Lung (tissue), 12 donors: ENCODE data around the gene BTD. TPM values are rescaled to one million over a fixed set of nuclear protein-coding genes. Genes with fewer than 3 reads are reported as not detected.
"Not testable (repeated sequence)": the region's sequence is repeated elsewhere in the genome, so short reads cannot be mapped to it uniquely, and the experiment has no call there.

Experiments
- ATAC-seq: fragments of 200-7000 bp; cut with Tn5 transposase; one replicate; pipeline ENCODE4 v1.9.1; 2020; ENCODE audit warnings: moderate number of reproducible peaks; ENCODE audit not compliant: insufficient read depth, low FRiP score
- DNase-seq, 3 donors: peaks; one replicate each; pipeline ENCODE4 v3.0.0-alpha.2; 2013 to 2017
- H3K27ac ChIP-seq, 2 donors: one replicate each; pipeline ENCODE4 v1.5.1; 2013; ENCODE audit warnings: mild to moderate bottlenecking in 2 of 2, moderate library complexity in 2 of 2, control low read depth in 1 of 2, inconsistent platforms in 1 of 2, low read depth in 1 of 2, low read length in 1 of 2
- H3K27me3 ChIP-seq, 3 donors: one replicate each; pipeline ENCODE4 v1.5.1; 2013; ENCODE audit warnings: low read length in 2 of 3; ENCODE audit not compliant: control insufficient read depth in 3 of 3, insufficient read depth in 3 of 3
- H3K36me3 ChIP-seq, 4 donors: one replicate each; pipeline ENCODE4 v1.5.1; 2013; ENCODE audit warnings: low read length in 4 of 4, mild to moderate bottlenecking in 1 of 4, moderate library complexity in 1 of 4; ENCODE audit not compliant: control insufficient read depth in 4 of 4, insufficient read depth in 4 of 4
- H3K4me1 ChIP-seq, 5 donors: one replicate each; pipeline ENCODE4 v1.5.1; 2013; ENCODE audit warnings: low read length in 5 of 5, mild to moderate bottlenecking in 2 of 5, moderate library complexity in 1 of 5; ENCODE audit not compliant: control insufficient read depth in 5 of 5, insufficient read depth in 5 of 5
- H3K4me3 ChIP-seq: one replicate; pipeline ENCODE4 v1.5.1; 2013; ENCODE audit warnings: mild to moderate bottlenecking, control low read depth, moderate library complexity
- H3K9ac ChIP-seq, 2 donors: one replicate each; pipeline ENCODE4 v1.5.1; 2013; ENCODE audit warnings: low read length in 2 of 2, control low read depth in 1 of 2; ENCODE audit not compliant: insufficient read depth in 1 of 2
- H3K9me3 ChIP-seq, 4 donors: one replicate each; pipeline ENCODE4 v1.5.1; 2013; ENCODE audit warnings: low read length in 3 of 4, mild to moderate bottlenecking in 1 of 4, moderate library complexity in 1 of 4; ENCODE audit not compliant: control insufficient read depth in 4 of 4, insufficient read depth in 3 of 4
- CTCF ChIP-seq: IDR thresholded peaks from 2 replicates; pipeline ENCODE4 v1.5.1; 2012; ENCODE audit warnings: mild to moderate bottlenecking; ENCODE audit errors: control extremely low read depth, extremely low read depth
- WGBS, 2 donors: extraction: QIAGEN DNeasy Blood & Tissue Kit; methylation state at CpG; one replicate each; pipeline ENCODE4 v1.1.7; 2013; 5-methylcytosine and 5-hydroxymethylcytosine counted together
- polyA plus RNA-seq, 2 donors: library from polyadenylated mRNA; stranded (reverse); fragments of 200-250 nt; gene quantifications; one replicate each; pipeline ENCODE4 v1.2.1, GENCODE V29; 2013
- total RNA-seq, 2 donors: library from RNA; depleted of rRNA in 1 of 2; stranded (reverse); fragments of >200 nt in 1 of 2; gene quantifications; one replicate each; pipeline ENCODE4 v1.2.1, GENCODE V29; 2014 to 2021
- donor health status: control.
- donor health status: control.
- donor health status: Bipolar disorder and iron deficiency.
- donor health status: healthy.
- donor health status: DM: yes; HTN: yes; CAD: no.

BTD gene
- total and polyA plus RNA-seq, 4 donors: 14.9 to 35.5 (median 18.7) TPM

- ATAC-seq (peak; percentile 1), DNase-seq (no peak)
- no peaks in the 10 kb centered on the region for H3K9me3 ChIP-seq
- peak overlapping the region; percentile 60 to 90 for H3K27ac ChIP-seq
- peaks cover 0 to 16% (median 5%) of the 10 kb centered on the region in 5 donors for H3K4me1 ChIP-seq
- H3K27me3 ChIP-seq: no peaks in the 10 kb centered on the region
- no peak for TF ChIP-seq CTCF
- H3K4me3 ChIP-seq: peak overlapping the region; percentile 54
- H3K36me3 ChIP-seq: peaks cover 3 to 17% (median 11%) of the 10 kb centered on the region in 4 donors
- WGBS, 2 donors: 1 to 3% methylated on average over 9 of the region's 9 CpGs
- peak overlapping the region; percentile 91 to 95 for H3K9ac ChIP-seq
These were observed 596 bp downstream of the BTD start for GRCh38 chr3:15602146-15602536.

GRCh38 chr3:15602816-15603215 is 1.3 kb downstream of the BTD start:
- ATAC-seq, H3K27me3 ChIP-seq, H3K9me3 ChIP-seq, DNase-seq, H3K4me3 ChIP-seq, H3K27ac ChIP-seq: not testable (repeated sequence)
- Histone ChIP-seq H3K36me3 (peaks cover 3 to 17% (median 11%) of the 10 kb centered on the region in 4 donors), H3K4me1 (peaks cover 0 to 16% (median 5%) of the 10 kb centered on the region in 5 donors), H3K9ac (peak overlapping the region in 1 of 2 donors; percentile 95)
- 92 to 97% methylated on average over 3 of the region's 3 CpGs for WGBS, 2 donors

GRCh38 chr3:15604584-15604983 is 3.0 kb downstream of the BTD start:
- ATAC-seq, H3K27me3 ChIP-seq, H3K27ac ChIP-seq, H3K4me3 ChIP-seq, H3K36me3 ChIP-seq, DNase-seq, H3K9me3 ChIP-seq, H3K9ac ChIP-seq: not testable (repeated sequence)
- WGBS, 2 donors: 97% methylated on average over 1 of the region's 1 CpG
- peaks cover 0 to 16% (median 5%) of the 10 kb centered on the region in 5 donors for H3K4me1 ChIP-seq

- DNase-seq (no peak), ATAC-seq (no peak)
- no peak overlapping the region for H3K27ac ChIP-seq
- H3K4me3 ChIP-seq: no peak overlapping the region
- WGBS, 2 donors: 85 to 93% methylated on average over 2 of the region's 2 CpGs
- peaks cover 0 to 7% (median 0%) of the 10 kb centered on the region in 5 donors for H3K4me1 ChIP-seq
- no peak for TF ChIP-seq CTCF
- H3K27me3 ChIP-seq: no peaks in the 10 kb centered on the region
- H3K9me3 ChIP-seq: no peaks in the 10 kb centered on the region
- H3K36me3 ChIP-seq: no peaks in the 10 kb centered on the region
- H3K9ac ChIP-seq: no peak overlapping the region
These were observed 4.9 kb downstream of the BTD start for GRCh38 chr3:15606434-15606891.
